Stimulated activated CD4-positive, alpha-beta T cell treated with anti-CD3 and anti-CD28 coated beads, TNF-alpha, amount 100 ng/mL, for 24 hours (primary cell): ENCODE data around the gene DHDH.

ENCODE experiments used
- DNase-seq, 3 experiments: peaks; one replicate each; pipeline ENCODE4 v3.0.0-alpha.2; 2020; ENCODE audit warnings: low read depth in 3 of 3

The DHDH gene

GRCh38 chr19:48992581-48993174 lies 59.2 kb downstream of the DHDH start:
- DNase-seq: no peak

- DNase-seq: peak; percentile 97 to 100 (median 99)
Observed at GRCh38 chr19:48993175-48994034, 59.9 kb downstream of the DHDH start, which contains the start of the genes GYS1 and RUVBL2. Gene GYS1 (minus strand): TSS chr19:48993309. CDS start chr19:48993112, 197 bp downstream. Gene RUVBL2 (plus strand): TSS chr19:48993887. CDS start chr19:48993912, 25 bp downstream.

- no peak for DNase-seq
Observed at GRCh38 chr19:48994035-48994386, 60.5 kb downstream of the DHDH start.
